ENCODE data around the gene TIGD3.

TIGD3 gene

DNA sequence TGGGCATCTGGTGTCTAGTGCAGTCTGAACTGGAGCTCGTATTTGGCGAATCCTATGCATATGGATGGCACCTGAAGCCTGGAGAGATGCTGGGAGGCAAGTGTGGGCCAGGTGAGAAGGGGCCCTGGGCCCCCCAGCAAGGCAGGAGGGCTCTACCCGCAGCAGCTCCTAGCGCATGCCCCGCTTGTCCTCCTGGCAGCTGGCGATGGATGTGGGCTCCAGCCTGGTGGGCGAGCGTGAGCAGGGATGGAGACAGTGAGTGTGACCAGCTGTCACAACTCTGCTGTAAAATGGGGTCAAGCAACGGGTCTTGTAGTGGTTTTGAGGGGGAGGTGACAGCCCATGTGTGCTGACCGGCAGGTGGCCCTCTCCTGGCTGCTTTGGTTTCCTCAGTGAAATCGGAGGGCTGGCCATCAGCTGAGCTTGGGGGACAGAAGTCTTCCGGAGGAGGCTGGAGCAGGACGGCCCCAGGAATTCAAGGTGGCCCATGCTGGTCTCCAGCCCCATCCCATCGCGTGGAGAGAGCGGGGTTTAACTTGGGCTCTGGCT, 43.9 kb downstream of the TIGD3 start:
- no peak for DNase-seq
- Histone ChIP-seq H3K27me3 (replicated peaks; ENCODE audit: insufficient read depth, low read length) (no peaks in the 10 kb centered on the region), H2AFZ (ENCODE audit: low read length) (no peak overlapping the region), H3K9ac (ENCODE audit: low read length) (no peak overlapping the region), H3K9me3 (replicated peaks; ENCODE audit: insufficient read depth, low read length) (no peaks in the 10 kb centered on the region), H3K36me3 (replicated peaks; ENCODE audit: insufficient read depth, low read length) (no peaks in the 10 kb centered on the region), H3K79me2 (ENCODE audit: low read length) (peaks cover 12% of the 10 kb centered on the region; the same call in 1 of the 2 replicates), H3K4me3 (ENCODE audit: low read length) (no peak overlapping the region), H3F3A (ENCODE audit: insufficient read depth, low read length) (no peaks in the 10 kb centered on the region), H3K4me1 (ENCODE audit: low read length) (no peaks in the 10 kb centered on the region), H4K20me1 (ENCODE audit: insufficient read depth, low read length) (no peaks in the 10 kb centered on the region), H3K4me2 (ENCODE audit: low read depth, low read length) (no peak overlapping the region), H3K9me2 (replicated peaks; ENCODE audit: insufficient read depth, low read length) (no peaks in the 10 kb centered on the region), H3K27ac (ENCODE audit: low read length) (no peak overlapping the region)
- TF ChIP-seq EZH2 (optimal IDR thresholded peaks at IDR 0.05; ENCODE audit: low read depth, low read length), result no peak
- no peak for TF ChIP-seq EZH2phosphoT487 (IDR thresholded peaks at IDR 0.05; ENCODE audit: low read length)

DNA sequence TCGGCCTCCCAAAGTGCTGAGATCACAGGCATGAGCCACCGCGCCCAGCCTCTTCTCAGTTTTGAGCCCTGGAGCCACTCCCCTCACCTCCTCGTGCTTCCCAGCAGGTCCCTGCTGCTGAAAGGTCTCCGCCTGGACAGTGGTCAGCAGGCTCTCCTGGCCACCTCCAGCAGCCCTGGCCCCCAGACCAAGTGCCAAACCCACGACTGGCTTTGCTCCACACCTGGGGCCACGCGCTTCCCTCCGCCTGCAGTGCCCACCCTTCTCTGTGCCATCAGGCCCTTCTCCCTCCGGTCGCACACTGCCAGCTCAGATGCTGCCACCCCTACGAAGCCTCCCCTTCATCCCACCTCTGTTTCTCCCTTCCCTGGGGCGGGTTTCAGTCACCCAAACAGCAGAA, 44.7 kb downstream of the TIGD3 start:
- H3K9me2 ChIP-seq (replicated peaks; ENCODE audit: insufficient read depth, low read length), result no peaks in the 10 kb centered on the region
- DNase-seq, result no peak
- H3K9ac ChIP-seq (ENCODE audit: low read length), result no peak overlapping the region
- H3K27me3 ChIP-seq (replicated peaks; ENCODE audit: insufficient read depth, low read length), result no peaks in the 10 kb centered on the region
- H3K4me1 ChIP-seq (ENCODE audit: low read length), result no peaks in the 10 kb centered on the region
- H3K27ac ChIP-seq (ENCODE audit: low read length), result no peak overlapping the region
- TF ChIP-seq, protein P1, sequence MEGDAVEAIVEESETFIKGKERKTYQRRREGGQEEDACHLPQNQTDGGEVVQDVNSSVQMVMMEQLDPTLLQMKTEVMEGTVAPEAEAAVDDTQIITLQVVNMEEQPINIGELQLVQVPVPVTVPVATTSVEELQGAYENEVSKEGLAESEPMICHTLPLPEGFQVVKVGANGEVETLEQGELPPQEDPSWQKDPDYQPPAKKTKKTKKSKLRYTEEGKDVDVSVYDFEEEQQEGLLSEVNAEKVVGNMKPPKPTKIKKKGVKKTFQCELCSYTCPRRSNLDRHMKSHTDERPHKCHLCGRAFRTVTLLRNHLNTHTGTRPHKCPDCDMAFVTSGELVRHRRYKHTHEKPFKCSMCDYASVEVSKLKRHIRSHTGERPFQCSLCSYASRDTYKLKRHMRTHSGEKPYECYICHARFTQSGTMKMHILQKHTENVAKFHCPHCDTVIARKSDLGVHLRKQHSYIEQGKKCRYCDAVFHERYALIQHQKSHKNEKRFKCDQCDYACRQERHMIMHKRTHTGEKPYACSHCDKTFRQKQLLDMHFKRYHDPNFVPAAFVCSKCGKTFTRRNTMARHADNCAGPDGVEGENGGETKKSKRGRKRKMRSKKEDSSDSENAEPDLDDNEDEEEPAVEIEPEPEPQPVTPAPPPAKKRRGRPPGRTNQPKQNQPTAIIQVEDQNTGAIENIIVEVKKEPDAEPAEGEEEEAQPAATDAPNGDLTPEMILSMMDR (IDR thresholded peaks at IDR 0.05; ENCODE audit: low read length), result no peak
- no peak for TF ChIP-seq EZH2 (optimal IDR thresholded peaks at IDR 0.05; ENCODE audit: low read depth, low read length)
- TF ChIP-seq EZH2phosphoT487 (IDR thresholded peaks at IDR 0.05; ENCODE audit: low read length), result no peak
- H3K4me3 ChIP-seq (ENCODE audit: low read length), result no peak overlapping the region
- H3F3A ChIP-seq (ENCODE audit: insufficient read depth, low read length), result no peaks in the 10 kb centered on the region
- no peak overlapping the region for H3K4me2 ChIP-seq (ENCODE audit: low read depth, low read length)
- H3K9me3 ChIP-seq (replicated peaks; ENCODE audit: insufficient read depth, low read length), result no peaks in the 10 kb centered on the region
- H2AFZ ChIP-seq (ENCODE audit: low read length), result no peak overlapping the region
- peaks cover 4% of the 10 kb centered on the region; the same call in 1 of the 2 replicates for H3K79me2 ChIP-seq (ENCODE audit: low read length)
- H3K36me3 ChIP-seq (replicated peaks; ENCODE audit: insufficient read depth, low read length), result no peaks in the 10 kb centered on the region
- H4K20me1 ChIP-seq (ENCODE audit: insufficient read depth, low read length), result no peaks in the 10 kb centered on the region

DNA sequence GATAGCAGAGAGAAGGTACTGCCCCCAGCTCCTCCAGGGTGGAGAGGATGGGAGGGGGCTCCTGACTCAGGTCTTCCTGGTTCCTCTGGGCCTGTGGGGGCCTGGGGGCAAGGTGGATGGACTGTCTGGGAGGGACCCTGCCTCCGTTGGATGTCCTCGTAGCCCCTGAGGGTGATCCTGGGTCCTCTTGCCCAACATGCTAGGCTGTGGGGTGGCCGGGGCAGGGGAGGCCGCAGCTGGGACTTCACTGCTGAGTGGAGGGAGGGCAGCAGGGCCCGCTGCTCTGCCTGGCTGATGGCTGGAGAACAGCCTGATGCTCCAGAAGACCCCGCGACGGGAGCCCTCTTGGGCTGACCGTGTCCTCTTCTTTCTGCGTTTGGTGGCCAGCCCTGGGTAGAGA, 45.3 kb downstream of the TIGD3 start:
- no peaks in the 10 kb centered on the region for H3K9me2 ChIP-seq (replicated peaks; ENCODE audit: insufficient read depth, low read length)
- no peaks in the 10 kb centered on the region for H4K20me1 ChIP-seq (ENCODE audit: insufficient read depth, low read length)
- no peaks in the 10 kb centered on the region for H3K4me1 ChIP-seq (ENCODE audit: low read length)
- TF ChIP-seq EZH2 (optimal IDR thresholded peaks at IDR 0.05; ENCODE audit: low read depth, low read length), result no peak
- TF ChIP-seq, protein P1 (IDR thresholded peaks at IDR 0.05; ENCODE audit: low read length), result no peak
- no peak for TF ChIP-seq EZH2phosphoT487 (IDR thresholded peaks at IDR 0.05; ENCODE audit: low read length)
- H3K79me2 ChIP-seq (ENCODE audit: low read length), result no peaks in the 10 kb centered on the region; the same call in 1 of the 2 replicates
- H3K4me2 ChIP-seq (ENCODE audit: low read depth, low read length), result no peak overlapping the region
- H3K9me3 ChIP-seq (replicated peaks; ENCODE audit: insufficient read depth, low read length), result no peaks in the 10 kb centered on the region
- H3K27ac ChIP-seq (ENCODE audit: low read length), result no peak overlapping the region
- H3F3A ChIP-seq (ENCODE audit: insufficient read depth, low read length), result no peaks in the 10 kb centered on the region
- no peak overlapping the region for H3K4me3 ChIP-seq (ENCODE audit: low read length)
- DNase-seq, result no peak
- no peaks in the 10 kb centered on the region for H3K27me3 ChIP-seq (replicated peaks; ENCODE audit: insufficient read depth, low read length)
- no peak overlapping the region for H2AFZ ChIP-seq (ENCODE audit: low read length)
- H3K9ac ChIP-seq (ENCODE audit: low read length), result no peak overlapping the region
- H3K36me3 ChIP-seq (replicated peaks; ENCODE audit: insufficient read depth, low read length), result no peaks in the 10 kb centered on the region

DNA sequence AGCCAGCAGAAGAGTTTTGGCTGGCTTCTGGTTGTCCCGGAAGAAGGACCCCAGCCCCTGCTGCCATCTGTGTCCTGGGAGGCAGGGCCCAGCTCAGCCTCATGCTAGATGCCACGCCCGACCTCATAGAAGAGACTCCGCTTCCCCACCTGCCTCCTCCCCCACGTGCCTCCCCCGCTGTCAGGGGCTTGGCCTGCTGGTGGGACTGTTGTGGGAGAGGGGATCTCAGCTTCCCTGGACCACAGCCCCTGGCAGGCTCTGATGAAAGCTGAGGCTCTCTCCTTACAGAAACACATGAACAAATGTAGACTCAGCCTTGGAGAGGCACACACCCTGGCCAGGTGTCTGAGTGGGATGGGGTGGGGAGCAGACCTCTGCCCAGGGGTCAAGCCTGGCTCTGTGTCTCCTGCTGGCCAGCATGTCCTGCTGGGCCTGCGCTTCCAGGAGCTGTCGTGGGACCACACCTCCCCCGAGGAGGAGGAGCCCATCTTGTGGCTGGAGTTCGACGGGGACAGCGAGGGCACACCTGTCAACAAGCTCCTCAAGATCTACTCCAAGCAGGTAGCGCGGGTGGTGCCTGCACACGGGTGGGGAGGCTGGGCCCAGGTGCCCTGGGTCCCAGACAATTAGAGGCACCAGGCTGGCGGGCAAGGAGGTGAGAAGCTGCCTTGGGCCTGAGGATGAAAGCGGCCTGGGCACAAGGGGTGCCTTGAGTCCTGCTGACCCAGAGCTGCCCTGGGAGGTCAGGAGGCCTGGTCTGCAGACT, 45.9 kb downstream of the TIGD3 start:
- no peaks in the 10 kb centered on the region; the same call in 1 of the 2 replicates for H3K79me2 ChIP-seq (ENCODE audit: low read length)
- H3K4me2 ChIP-seq (ENCODE audit: low read depth, low read length), result no peak overlapping the region
- no peak overlapping the region for H3K9ac ChIP-seq (ENCODE audit: low read length)
- H3K9me3 ChIP-seq (replicated peaks; ENCODE audit: insufficient read depth, low read length), result no peaks in the 10 kb centered on the region
- H3K4me3 ChIP-seq (ENCODE audit: low read length), result no peak overlapping the region
- H3K9me2 ChIP-seq (replicated peaks; ENCODE audit: insufficient read depth, low read length), result no peaks in the 10 kb centered on the region
- H3K4me1 ChIP-seq (ENCODE audit: low read length), result no peaks in the 10 kb centered on the region
- no peak for TF ChIP-seq EZH2 (optimal IDR thresholded peaks at IDR 0.05; ENCODE audit: low read depth, low read length)
- TF ChIP-seq, protein P1 (IDR thresholded peaks at IDR 0.05; ENCODE audit: low read length), result no peak
- no peak for TF ChIP-seq EZH2phosphoT487 (IDR thresholded peaks at IDR 0.05; ENCODE audit: low read length)
- H3K27ac ChIP-seq (ENCODE audit: low read length), result no peak overlapping the region
- H3K27me3 ChIP-seq (replicated peaks; ENCODE audit: insufficient read depth, low read length), result no peaks in the 10 kb centered on the region
- DNase-seq, result no peak
- H2AFZ ChIP-seq (ENCODE audit: low read length), result no peak overlapping the region
- H3F3A ChIP-seq (ENCODE audit: insufficient read depth, low read length), result no peaks in the 10 kb centered on the region
- no peaks in the 10 kb centered on the region for H3K36me3 ChIP-seq (replicated peaks; ENCODE audit: insufficient read depth, low read length)
- H4K20me1 ChIP-seq (ENCODE audit: insufficient read depth, low read length), result no peaks in the 10 kb centered on the region

Data from MM.1S (cell line).